Lower leg skin (tissue), 3 donors: ENCODE results near the gene PLGLB1.
"Not testable (repeated sequence)": the region's sequence is repeated elsewhere in the genome, so short reads cannot be mapped to it uniquely, and the experiment has no call there.

Experiments used
- POLR2A ChIP-seq, 2 donors: fragments of 450-650 bp; IDR thresholded peaks; one replicate each; pipeline ENCODE4 v1.6.1; 2016 to 2017; ENCODE audit warnings: antibody characterized with exemption in 2 of 2, mild to moderate bottlenecking in 1 of 2, moderate library complexity in 1 of 2
- TF ChIP-seq, protein P1 (sequence below), 3 donors: fragments of 450-650 bp; IDR thresholded peaks; one replicate each; pipeline ENCODE4 v1.5.1; 2016; ENCODE audit warnings: antibody characterized with exemption in 3 of 3, mild to moderate bottlenecking in 3 of 3, moderate library complexity in 2 of 3

DNA sequence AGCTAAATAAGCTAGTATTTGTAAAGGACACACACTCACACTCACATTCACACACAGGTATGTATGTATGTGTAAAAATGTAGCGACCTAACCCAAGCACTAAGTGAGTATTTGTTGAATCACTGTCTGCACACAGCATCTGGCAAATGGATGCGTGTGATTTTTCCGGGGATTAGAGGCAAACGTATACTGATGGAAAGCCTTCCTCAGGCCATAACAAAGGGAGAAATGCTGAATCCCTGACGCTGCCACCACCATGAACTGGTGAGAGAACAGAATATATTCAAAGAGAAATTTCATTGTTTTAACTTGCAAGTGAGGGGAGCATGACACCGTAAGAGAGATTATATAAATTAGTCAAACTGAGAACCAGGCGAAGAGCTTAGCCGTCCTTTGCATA lies 601 bp downstream of the PLGLB1 start:
- TF ChIP-seq, protein P1, sequence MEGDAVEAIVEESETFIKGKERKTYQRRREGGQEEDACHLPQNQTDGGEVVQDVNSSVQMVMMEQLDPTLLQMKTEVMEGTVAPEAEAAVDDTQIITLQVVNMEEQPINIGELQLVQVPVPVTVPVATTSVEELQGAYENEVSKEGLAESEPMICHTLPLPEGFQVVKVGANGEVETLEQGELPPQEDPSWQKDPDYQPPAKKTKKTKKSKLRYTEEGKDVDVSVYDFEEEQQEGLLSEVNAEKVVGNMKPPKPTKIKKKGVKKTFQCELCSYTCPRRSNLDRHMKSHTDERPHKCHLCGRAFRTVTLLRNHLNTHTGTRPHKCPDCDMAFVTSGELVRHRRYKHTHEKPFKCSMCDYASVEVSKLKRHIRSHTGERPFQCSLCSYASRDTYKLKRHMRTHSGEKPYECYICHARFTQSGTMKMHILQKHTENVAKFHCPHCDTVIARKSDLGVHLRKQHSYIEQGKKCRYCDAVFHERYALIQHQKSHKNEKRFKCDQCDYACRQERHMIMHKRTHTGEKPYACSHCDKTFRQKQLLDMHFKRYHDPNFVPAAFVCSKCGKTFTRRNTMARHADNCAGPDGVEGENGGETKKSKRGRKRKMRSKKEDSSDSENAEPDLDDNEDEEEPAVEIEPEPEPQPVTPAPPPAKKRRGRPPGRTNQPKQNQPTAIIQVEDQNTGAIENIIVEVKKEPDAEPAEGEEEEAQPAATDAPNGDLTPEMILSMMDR (IDR thresholded peaks at IDR 0.05) = not testable (repeated sequence)
- not testable (repeated sequence) for TF ChIP-seq POLR2A (IDR thresholded peaks at IDR 0.05)
